ENCODE results near the gene APBA3.

APBA3 gene

DNA sequence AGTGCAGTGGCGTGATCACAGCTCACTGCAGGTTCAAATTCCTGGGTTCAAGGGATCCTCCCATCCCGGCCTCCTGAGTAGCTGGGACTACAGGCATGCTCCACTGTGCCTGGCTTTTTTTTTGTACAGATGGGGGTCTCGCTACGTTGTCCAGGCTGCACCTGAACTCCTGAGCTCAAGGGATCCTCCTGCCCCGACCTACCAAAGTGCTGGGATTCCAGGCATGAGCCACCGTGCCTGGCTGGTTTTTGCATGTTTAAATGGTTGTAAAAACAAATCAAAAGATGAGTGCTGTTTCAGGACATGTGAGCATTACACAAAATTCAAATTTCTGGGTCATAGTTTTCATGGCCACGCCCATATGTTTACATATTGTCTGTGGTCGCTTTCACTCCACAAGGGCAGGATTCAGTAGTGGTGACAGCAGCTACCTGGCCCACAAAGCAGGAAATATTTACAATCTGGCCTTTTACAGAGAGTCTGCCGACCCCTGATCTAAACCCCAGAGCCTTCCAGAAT lies 19.4 kb upstream of the APBA3 start:
- no peak overlapping the region for H3K4me3 ChIP-seq (replicated peaks; ENCODE audit: insufficient read depth, low read length)
- H3K27ac ChIP-seq (replicated peaks) = no peak overlapping the region
- no peaks in the 10 kb centered on the region for H3K27me3 ChIP-seq (ENCODE audit: insufficient read depth, poor library complexity, severe bottlenecking)
- DNase-seq (ENCODE audit: low read depth in 1 of 2, low spot score in 1 of 2) = no peak
- no peak for TF ChIP-seq REST (IDR thresholded peaks at IDR 0.05; ENCODE audit: insufficient replicate concordance, low read depth)
- TF ChIP-seq GABPA (IDR thresholded peaks at IDR 0.05; ENCODE audit: low read depth) = no peak
- TF ChIP-seq, protein P1, sequence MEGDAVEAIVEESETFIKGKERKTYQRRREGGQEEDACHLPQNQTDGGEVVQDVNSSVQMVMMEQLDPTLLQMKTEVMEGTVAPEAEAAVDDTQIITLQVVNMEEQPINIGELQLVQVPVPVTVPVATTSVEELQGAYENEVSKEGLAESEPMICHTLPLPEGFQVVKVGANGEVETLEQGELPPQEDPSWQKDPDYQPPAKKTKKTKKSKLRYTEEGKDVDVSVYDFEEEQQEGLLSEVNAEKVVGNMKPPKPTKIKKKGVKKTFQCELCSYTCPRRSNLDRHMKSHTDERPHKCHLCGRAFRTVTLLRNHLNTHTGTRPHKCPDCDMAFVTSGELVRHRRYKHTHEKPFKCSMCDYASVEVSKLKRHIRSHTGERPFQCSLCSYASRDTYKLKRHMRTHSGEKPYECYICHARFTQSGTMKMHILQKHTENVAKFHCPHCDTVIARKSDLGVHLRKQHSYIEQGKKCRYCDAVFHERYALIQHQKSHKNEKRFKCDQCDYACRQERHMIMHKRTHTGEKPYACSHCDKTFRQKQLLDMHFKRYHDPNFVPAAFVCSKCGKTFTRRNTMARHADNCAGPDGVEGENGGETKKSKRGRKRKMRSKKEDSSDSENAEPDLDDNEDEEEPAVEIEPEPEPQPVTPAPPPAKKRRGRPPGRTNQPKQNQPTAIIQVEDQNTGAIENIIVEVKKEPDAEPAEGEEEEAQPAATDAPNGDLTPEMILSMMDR (IDR thresholded peaks at IDR 0.05; ENCODE audit: insufficient read depth, low read length) = no peak
- no peak for TF ChIP-seq POLR2AphosphoS5 (IDR thresholded peaks at IDR 0.05; ENCODE audit: low read depth)
- no peak for TF ChIP-seq SPI1 (IDR thresholded peaks at IDR 0.05; ENCODE audit: borderline replicate concordance, low read depth)

DNA sequence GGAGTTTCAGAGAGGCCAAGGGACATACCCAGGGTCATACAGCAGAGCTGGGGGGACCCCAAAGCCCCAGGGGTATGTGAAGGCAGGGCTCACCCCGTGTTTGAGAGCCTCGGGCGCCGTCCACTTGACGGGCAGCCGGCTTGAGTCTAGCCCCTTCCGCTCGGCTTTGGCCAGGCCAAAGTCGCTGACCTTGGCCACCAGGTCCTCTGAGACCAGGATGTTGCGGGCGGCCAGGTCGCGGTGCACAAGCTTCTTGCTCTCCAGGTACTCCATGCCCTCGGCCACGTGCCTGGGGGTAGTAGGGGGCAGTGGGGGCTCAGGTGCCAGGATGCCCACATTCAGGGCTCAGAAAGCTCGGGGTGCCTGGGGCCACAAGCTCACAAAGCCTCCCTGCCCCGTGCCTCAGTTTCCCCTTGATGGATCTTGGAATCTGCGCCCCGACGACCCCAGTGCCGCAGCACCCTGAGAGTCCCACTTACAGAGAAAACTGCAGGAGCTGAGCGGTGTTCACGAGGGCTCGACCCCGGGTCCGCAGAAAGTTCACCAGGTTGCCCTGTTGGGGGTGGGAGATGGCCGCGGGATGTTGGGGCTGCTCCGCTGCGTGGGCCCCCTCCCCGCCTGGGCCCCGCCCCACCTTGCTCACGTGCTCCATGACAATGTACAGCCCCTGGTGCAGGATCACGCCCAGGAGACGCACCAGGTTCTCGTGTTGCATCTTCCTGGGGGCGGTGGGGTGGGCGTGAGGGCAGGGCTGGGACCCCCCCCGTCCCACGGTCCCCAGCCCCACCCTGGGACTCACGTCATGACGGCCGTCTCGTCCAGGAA lies 17.6 kb upstream of the APBA3 start:
- no peak overlapping the region for H3K4me3 ChIP-seq (replicated peaks; ENCODE audit: insufficient read depth, low read length)
- H3K27me3 ChIP-seq (ENCODE audit: insufficient read depth, poor library complexity, severe bottlenecking) = no peaks in the 10 kb centered on the region
- TF ChIP-seq POLR2AphosphoS5 (IDR thresholded peaks at IDR 0.05; ENCODE audit: low read depth) (0 out of 2 replicates have a peak, but pooled peaks have one; percentile 11), REST (IDR thresholded peaks at IDR 0.05; ENCODE audit: insufficient replicate concordance, low read depth) (no peak)
- no peak overlapping the region for H3K27ac ChIP-seq (replicated peaks)
- DNase-seq (ENCODE audit: low read depth in 1 of 2, low spot score in 1 of 2) = no peak

DNA sequence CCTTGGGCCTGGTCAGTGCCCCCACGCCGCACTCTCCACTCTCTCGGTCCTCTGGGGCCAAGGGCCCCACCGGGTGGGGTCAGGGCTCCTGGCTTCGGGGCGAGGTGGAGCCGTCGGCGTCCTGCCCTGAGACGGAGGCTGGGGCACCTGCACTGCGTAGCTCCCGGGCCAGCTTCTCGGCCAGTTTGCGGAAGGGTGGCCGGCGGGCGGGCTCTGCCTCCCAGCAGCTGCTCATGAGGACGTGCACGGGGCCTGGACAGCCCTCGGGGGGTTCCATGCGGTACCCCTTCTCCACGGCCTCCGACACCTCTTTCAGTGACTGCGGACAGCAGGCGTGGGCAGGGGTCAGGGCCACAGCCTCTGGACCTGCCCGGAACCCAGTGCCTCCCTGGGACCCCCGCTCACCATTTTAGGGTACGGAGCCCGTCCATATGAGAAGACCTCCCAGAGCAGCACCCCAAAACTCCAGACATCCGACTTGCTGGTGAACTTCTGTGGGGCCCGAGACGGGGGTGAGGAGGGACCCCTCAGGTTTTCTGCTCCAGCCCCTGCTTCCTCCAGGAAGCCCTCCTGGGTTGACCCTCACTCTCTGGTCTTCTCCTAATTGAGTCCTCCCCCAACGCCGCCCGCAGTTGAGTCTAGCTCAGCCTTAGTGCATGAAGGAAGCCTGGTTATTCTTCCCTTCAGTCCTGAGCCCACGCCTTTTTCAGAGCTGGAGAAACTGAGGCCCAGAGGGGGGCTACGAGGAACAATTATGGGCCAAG lies 16.8 kb upstream of the APBA3 start:
- H3K27ac ChIP-seq (replicated peaks) = no peak overlapping the region
- no peak for DNase-seq (ENCODE audit: low read depth in 1 of 2, low spot score in 1 of 2)
- H3K27me3 ChIP-seq (ENCODE audit: insufficient read depth, poor library complexity, severe bottlenecking) = no peaks in the 10 kb centered on the region
- TF ChIP-seq SPI1 (IDR thresholded peaks at IDR 0.05; ENCODE audit: borderline replicate concordance, low read depth) (no peak), POLR2AphosphoS5 (IDR thresholded peaks at IDR 0.05; ENCODE audit: low read depth) (no peak), GABPA (IDR thresholded peaks at IDR 0.05; ENCODE audit: low read depth) (no peak), REST (IDR thresholded peaks at IDR 0.05; ENCODE audit: insufficient replicate concordance, low read depth) (no peak)
- TF ChIP-seq, protein P1 (IDR thresholded peaks at IDR 0.05; ENCODE audit: insufficient read depth, low read length) = no peak
- no peak overlapping the region for H3K4me3 ChIP-seq (replicated peaks; ENCODE audit: insufficient read depth, low read length)

Data from HL-60 (cell line).